HL-60 (cell line): ENCODE results near the gene ITGA2B.

Experiments used
- DNase-seq, 2 experiments: peaks; one replicate each; pipeline ENCODE4 v3.0.0-alpha.2; 2010 to 2020; ENCODE audit warnings: low read depth in 1 of 2, low spot score in 1 of 2
- H3K27ac ChIP-seq: fragments of 250-450 bp; sonication (Bioruptor Pico); replicated peaks from 2 replicates; pipeline ENCODE4 v1.5.1; 2020; ENCODE audit warnings: mild to moderate bottlenecking, moderate library complexity
- H3K27me3 ChIP-seq: fragments of 250-450 bp; sonication (Bioruptor Pico); 2 replicates; pipeline ENCODE4 v1.5.1; 2021; ENCODE audit warnings: mild to moderate bottlenecking, moderate library complexity; ENCODE audit not compliant: insufficient read depth, poor library complexity, severe bottlenecking
- H3K4me3 ChIP-seq: replicated peaks from 2 replicates; pipeline ENCODE4 v1.5.1; 2011; ENCODE audit warnings: mild to moderate bottlenecking, control low read depth, low read length; ENCODE audit not compliant: insufficient read depth
- CTCF ChIP-seq: IDR thresholded peaks from one replicate; pipeline ENCODE4 v1.5.1; 2011; ENCODE audit warnings: low read length, control low read depth, inconsistent platforms; ENCODE audit not compliant: insufficient read depth
- GABPA ChIP-seq: IDR thresholded peaks from 2 replicates; pipeline ENCODE4 v1.6.1; 2012; ENCODE audit warnings: low read depth
- POLR2AphosphoS5 ChIP-seq: IDR thresholded peaks from 2 replicates; pipeline ENCODE4 v1.6.1; 2012; ENCODE audit warnings: low read depth
- REST ChIP-seq: IDR thresholded peaks from 2 replicates; pipeline ENCODE4 v1.6.1; 2012; ENCODE audit warnings: low read depth; ENCODE audit not compliant: insufficient replicate concordance
- SPI1 ChIP-seq: IDR thresholded peaks from 2 replicates; pipeline ENCODE4 v1.6.1; 2012; ENCODE audit warnings: low read depth, mild to moderate bottlenecking, borderline replicate concordance

The ITGA2B gene

GRCh38 chr17:44362459-44362948 is 26.9 kb downstream of the ITGA2B start:
- Histone ChIP-seq H3K27me3 (peaks cover 34% of the 10 kb centered on the region), H3K27ac (no peak overlapping the region), H3K4me3 (no peak overlapping the region; the same call in 1 of the 2 replicates)
- no peak for DNase-seq
- no peak for TF ChIP-seq POLR2AphosphoS5
- TF ChIP-seq CTCF = no peak
- no peak for TF ChIP-seq REST
- TF ChIP-seq GABPA = no peak
- no peak for TF ChIP-seq SPI1

- Histone ChIP-seq H3K27ac (no peak overlapping the region), H3K4me3 (no peak overlapping the region), H3K27me3 (peaks cover 34% of the 10 kb centered on the region)
- DNase-seq = no peak
- TF ChIP-seq GABPA (no peak), SPI1 (no peak), POLR2AphosphoS5 (no peak), CTCF (no peak), REST (no peak)
Observed at GRCh38 chr17:44361292-44362260, 27.9 kb downstream of the ITGA2B start.

- no peak for TF ChIP-seq SPI1
- no peak overlapping the region for H3K4me3 ChIP-seq
- H3K27ac ChIP-seq = no peak overlapping the region
- peaks cover 33% of the 10 kb centered on the region for H3K27me3 ChIP-seq
- DNase-seq = no peak
Observed at GRCh38 chr17:44360826-44361225, 28.6 kb downstream of the ITGA2B start.

GRCh38 chr17:44360144-44360533 is 29.3 kb downstream of the ITGA2B start:
- TF ChIP-seq CTCF (no peak), POLR2AphosphoS5 (no peak), SPI1 (no peak)
- H3K4me3 ChIP-seq = no peak overlapping the region
- peaks cover 37% of the 10 kb centered on the region for H3K27me3 ChIP-seq
- H3K27ac ChIP-seq = no peak overlapping the region
- DNase-seq = no peak
